AG10803 (cell line): ENCODE results near the gene PTPRE.

ENCODE experiments used
- DNase-seq: peaks from one replicate; pipeline ENCODE4 v3.0.0; 2010; ENCODE audit warnings: low read depth
- H3K4me3 ChIP-seq: 2 replicates; pipeline ENCODE4 v1.5.1; 2011; ENCODE audit warnings: mild to moderate bottlenecking, low read length, control low read depth
- CTCF ChIP-seq: conservative IDR thresholded peaks from 2 replicates; pipeline ENCODE4 v1.5.1; 2011; ENCODE audit warnings: mild to moderate bottlenecking, low read length, control low read depth, inconsistent platforms

Gene PTPRE

GRCh38 chr10:128062331-128062880 is 155.5 kb downstream of the PTPRE start:
- no peak overlapping the region for H3K4me3 ChIP-seq
- DNase-seq: no peak
- TF ChIP-seq CTCF: no peak

- no peak for DNase-seq
Measured at GRCh38 chr10:128062881-128063563, 156.1 kb downstream of the PTPRE start.

GRCh38 chr10:128063736-128064107 is 156.8 kb downstream of the PTPRE start:
- DNase-seq: no peak
- no peak overlapping the region for H3K4me3 ChIP-seq
- no peak for TF ChIP-seq CTCF

More at GRCh38 chr10:128062881-128063563, 156.1 kb downstream of the PTPRE start:
- H3K4me3 ChIP-seq: no peak overlapping the region
- no peak for TF ChIP-seq CTCF

- no peak for TF ChIP-seq CTCF
- peak; percentile 89 for DNase-seq
- no peak overlapping the region for H3K4me3 ChIP-seq
Measured at GRCh38 chr10:128064108-128064969, 157.4 kb downstream of the PTPRE start.

- peak; percentile 66 for DNase-seq
- H3K4me3 ChIP-seq: no peak overlapping the region
- TF ChIP-seq CTCF: no peak
Measured at GRCh38 chr10:128064970-128065580, 158.2 kb downstream of the PTPRE start.

GRCh38 chr10:128065881-128066534 is 159.1 kb downstream of the PTPRE start:
- no peak for TF ChIP-seq CTCF
- DNase-seq: no peak

More at GRCh38 chr10:128065881-128066534, 159.1 kb downstream of the PTPRE start:
- H3K4me3 ChIP-seq: no peak overlapping the region
